LHCN-M2 (cell line): Measurements from ENCODE around the gene CCDC85B. TPM values are rescaled to one million over a fixed set of nuclear protein-coding genes. Genes with fewer than 3 reads are reported as not detected.

ENCODE experiments used
- DNase-seq: peaks from one replicate; pipeline ENCODE4 v3.0.0-alpha.2; 2012; ENCODE audit warnings: low read depth
- total RNA-seq: library from RNA; depleted of rRNA; stranded (reverse); fragments of >200 nt; gene quantifications from 2 replicates; pipeline ENCODE4 v1.2.3, GENCODE V29; 2014; rRNA removed

Gene CCDC85B
- total RNA-seq, 1 experiment from 2014 or later: 95.5 TPM

DNA sequence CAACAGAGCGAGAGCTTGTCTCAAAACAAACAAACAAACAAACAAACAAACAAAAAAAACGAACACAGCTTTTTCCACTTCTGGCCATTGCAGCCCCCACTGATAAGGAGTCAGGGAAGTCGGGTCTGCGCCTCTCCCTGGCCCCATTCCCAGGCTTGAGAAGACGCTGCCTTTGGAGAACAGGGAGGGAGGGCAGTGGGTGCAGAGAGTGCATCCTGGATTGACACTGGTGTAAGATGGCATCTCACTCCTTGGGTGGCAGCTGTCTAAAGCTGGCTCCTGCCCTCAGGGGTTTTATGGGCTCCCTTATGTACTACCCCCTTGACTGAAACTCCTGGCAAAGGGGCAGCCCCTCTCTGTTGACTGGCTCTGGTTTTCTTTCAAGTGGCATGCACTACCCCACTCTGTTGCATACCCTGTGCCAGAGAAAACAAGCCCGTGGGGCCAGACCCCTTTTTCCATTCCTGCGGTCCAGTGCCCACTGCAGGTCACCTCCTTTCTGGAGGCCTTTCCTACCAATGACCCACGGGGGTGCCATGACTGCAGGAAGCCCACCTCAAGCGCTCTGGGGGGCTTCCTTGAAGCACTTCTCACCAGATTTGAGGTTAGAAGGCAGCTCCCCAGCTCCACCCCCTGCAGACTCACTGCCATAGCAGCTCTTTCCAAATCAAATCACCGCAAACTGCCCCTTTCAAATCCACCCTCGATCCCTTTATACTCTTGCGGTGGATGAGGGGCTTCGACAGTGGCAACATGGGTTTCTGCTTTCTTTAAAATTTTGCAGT, 41.5 kb downstream of the CCDC85B start:
- no peak for DNase-seq

DNA sequence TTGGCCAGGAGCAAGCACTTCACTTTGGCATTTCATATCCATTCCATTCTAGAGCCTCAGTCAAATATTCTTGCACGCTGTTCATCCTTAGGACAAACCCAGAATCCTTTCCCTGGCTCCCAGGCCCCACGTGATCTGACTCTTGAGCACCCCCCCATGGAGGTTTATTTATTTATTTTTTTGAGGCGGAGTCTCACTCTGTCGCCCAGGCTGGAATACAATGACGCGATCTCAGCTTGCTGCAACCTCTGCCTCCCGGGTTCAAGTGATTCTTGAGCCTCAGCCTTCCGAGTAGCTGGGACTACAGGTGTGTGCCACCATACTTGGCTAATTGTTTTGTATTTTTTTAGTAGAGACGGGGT, 42.1 kb downstream of the CCDC85B start:
- DNase-seq: no peak

- DNase-seq: peak; percentile 55
Observed at GRCh38 chr11:65934014-65934413, 43.5 kb downstream of the CCDC85B start.

DNA sequence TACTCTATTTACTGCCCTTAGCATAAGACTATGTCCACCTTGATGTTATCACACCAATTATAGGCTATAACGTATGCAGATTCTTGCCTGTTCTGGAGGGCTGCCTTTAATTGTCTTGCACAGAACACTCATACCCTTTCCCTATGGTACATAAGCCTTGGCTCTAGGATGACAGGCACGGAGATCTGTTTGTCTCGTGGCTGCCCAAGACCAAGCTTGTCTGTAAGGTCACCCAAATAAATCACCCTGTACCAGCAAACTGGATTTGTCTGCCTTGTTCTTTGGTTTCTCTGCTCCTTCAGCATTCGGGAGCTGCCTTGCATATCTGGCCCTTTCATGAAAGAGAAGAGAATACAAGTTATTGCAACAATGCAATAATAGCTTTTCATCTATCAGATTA, 47.3 kb downstream of the CCDC85B start:
- no peak for DNase-seq

Other genes with a start within 250 kb of the CCDC85B start
- gene RELA, start 227.8 kb upstream of the CCDC85B start, total RNA-seq: 26.5 and 34.0 TPM in 2 replicates
- 43.1 and 47.6 TPM in 2 replicates for gene KAT5, start 178.4 kb upstream of the CCDC85B start, total RNA-seq
- 76.4 and 87.5 TPM in 2 replicates for gene RNASEH2C, start 169.9 kb upstream of the CCDC85B start, total RNA-seq
- gene AP5B1, start 109.7 kb upstream of the CCDC85B start, total RNA-seq: 12.8 and 14.1 TPM in 2 replicates
- gene OVOL1, start 103.6 kb upstream of the CCDC85B start, total RNA-seq: not detected in 2 replicates
- 0.45 and 0.69 TPM in 2 replicates for gene SNX32, start 56.7 kb upstream of the CCDC85B start, total RNA-seq
- 1,867 and 1,951 TPM in 2 replicates for gene CFL1, start 32.5 kb upstream of the CCDC85B start, total RNA-seq
- gene MUS81, start 30.2 kb upstream of the CCDC85B start, total RNA-seq: 49.4 and 51.7 TPM in 2 replicates
- gene EFEMP2, start 17.9 kb upstream of the CCDC85B start, total RNA-seq: 217 and 228 TPM in 2 replicates
- 0.40 TPM in 1 of 2 replicates, not detected in the other for gene CTSW, start 10.8 kb upstream of the CCDC85B start, total RNA-seq
- 165 and 171 TPM in 2 replicates for gene FIBP, start 2.2 kb upstream of the CCDC85B start, total RNA-seq
- gene FOSL1, start 9.7 kb downstream of the CCDC85B start, total RNA-seq: 257 and 266 TPM in 2 replicates
- gene C11orf68, start 28.4 kb downstream of the CCDC85B start, total RNA-seq: 57.1 and 69.1 TPM in 2 replicates
- gene DRAP1, start 28.8 kb downstream of the CCDC85B start, total RNA-seq: 375 and 383 TPM in 2 replicates
- 0.06 TPM in 1 of 2 replicates, not detected in the other for gene TSGA10IP, start 54.8 kb downstream of the CCDC85B start, total RNA-seq
- 36.0 and 45.7 TPM in 2 replicates for gene SART1, start 71.1 kb downstream of the CCDC85B start, total RNA-seq
- 47.0 and 53.3 TPM in 2 replicates for gene EIF1AD, start 111.5 kb downstream of the CCDC85B start, total RNA-seq
- 67.8 and 70.4 TPM in 2 replicates for gene BANF1, start 111.8 kb downstream of the CCDC85B start, total RNA-seq
- gene CST6, start 121.3 kb downstream of the CCDC85B start, total RNA-seq: not detected in 2 replicates
- gene CATSPER1, start 135.8 kb downstream of the CCDC85B start, total RNA-seq: 0.75 and 1.8 TPM in 2 replicates
- gene GAL3ST3, start 158.5 kb downstream of the CCDC85B start, total RNA-seq: not detected in 2 replicates
- gene SF3B2, start 161.7 kb downstream of the CCDC85B start, total RNA-seq: 156 and 163 TPM in 2 replicates
- gene PACS1, start 179.6 kb downstream of the CCDC85B start, total RNA-seq: 26.0 and 30.0 TPM in 2 replicates